Measurements from ENCODE around the gene MSGN1.

DNA sequence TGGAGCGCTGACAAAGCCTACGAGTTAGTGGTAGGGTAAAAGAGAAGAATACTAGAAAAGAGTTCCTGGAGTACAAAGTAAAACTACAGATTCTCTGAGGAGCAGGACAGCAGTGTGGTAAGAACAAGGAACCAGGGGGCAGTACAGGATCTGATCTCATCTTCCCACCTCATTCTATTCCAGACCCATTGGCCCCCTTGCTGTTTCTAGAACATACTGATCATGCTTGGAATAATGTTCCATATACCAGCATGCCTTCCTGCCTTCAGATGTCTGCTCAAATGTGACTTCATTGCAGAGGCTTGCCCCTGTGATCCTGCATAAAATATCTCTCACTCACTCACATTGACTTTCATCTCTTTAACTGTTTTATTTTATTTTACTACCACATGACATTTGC, 19.3 kb downstream of the MSGN1 start:
- TF ChIP-seq, protein P1, sequence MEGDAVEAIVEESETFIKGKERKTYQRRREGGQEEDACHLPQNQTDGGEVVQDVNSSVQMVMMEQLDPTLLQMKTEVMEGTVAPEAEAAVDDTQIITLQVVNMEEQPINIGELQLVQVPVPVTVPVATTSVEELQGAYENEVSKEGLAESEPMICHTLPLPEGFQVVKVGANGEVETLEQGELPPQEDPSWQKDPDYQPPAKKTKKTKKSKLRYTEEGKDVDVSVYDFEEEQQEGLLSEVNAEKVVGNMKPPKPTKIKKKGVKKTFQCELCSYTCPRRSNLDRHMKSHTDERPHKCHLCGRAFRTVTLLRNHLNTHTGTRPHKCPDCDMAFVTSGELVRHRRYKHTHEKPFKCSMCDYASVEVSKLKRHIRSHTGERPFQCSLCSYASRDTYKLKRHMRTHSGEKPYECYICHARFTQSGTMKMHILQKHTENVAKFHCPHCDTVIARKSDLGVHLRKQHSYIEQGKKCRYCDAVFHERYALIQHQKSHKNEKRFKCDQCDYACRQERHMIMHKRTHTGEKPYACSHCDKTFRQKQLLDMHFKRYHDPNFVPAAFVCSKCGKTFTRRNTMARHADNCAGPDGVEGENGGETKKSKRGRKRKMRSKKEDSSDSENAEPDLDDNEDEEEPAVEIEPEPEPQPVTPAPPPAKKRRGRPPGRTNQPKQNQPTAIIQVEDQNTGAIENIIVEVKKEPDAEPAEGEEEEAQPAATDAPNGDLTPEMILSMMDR (IDR thresholded peaks at IDR 0.05), result no peak
- TF ChIP-seq POLR2A (IDR thresholded peaks at IDR 0.05), result no peak

All from body of pancreas (tissue), 4 donors.